Type B pancreatic cell (in vitro differentiated cells): ENCODE results near the gene PRKAR2A. TPM values are rescaled to one million over a fixed set of nuclear protein-coding genes. Genes with fewer than 3 reads are reported as not detected.

Source experiments
- DNase-seq: peaks from one replicate; pipeline ENCODE4 v3.0.0; 2021; ENCODE audit warnings: mixed read lengths; ENCODE audit not compliant: unreplicated experiment; ENCODE audit errors: extremely low spot score
- H3K27ac Mint-ChIP-seq: 2 replicates; pipeline ENCODE4 v1.8.0; 2021; ENCODE audit warnings: mild to moderate bottlenecking, mixed read lengths
- H3K27me3 Mint-ChIP-seq: 2 replicates; pipeline ENCODE4 v1.8.0; 2021; ENCODE audit warnings: mixed read lengths
- H3K36me3 Mint-ChIP-seq: 2 replicates; pipeline ENCODE4 v1.8.0; 2021; ENCODE audit warnings: mixed read lengths
- H3K4me1 Mint-ChIP-seq: one replicate; pipeline ENCODE4 v1.8.0; 2021; ENCODE audit warnings: mixed read lengths; ENCODE audit not compliant: unreplicated experiment
- H3K4me3 Mint-ChIP-seq: 2 replicates; pipeline ENCODE4 v1.8.0; 2021; ENCODE audit warnings: mild to moderate bottlenecking, mixed read lengths
- H3K9me3 Mint-ChIP-seq: 2 replicates; pipeline ENCODE4 v1.8.0; 2021; ENCODE audit warnings: mixed read lengths
- total RNA-seq: library from RNA; stranded (reverse); gene quantifications from 2 replicates; pipeline ENCODE4 v1.2.1, GENCODE V29; 2021; ENCODE audit warnings: low replicate concordance
- TF ChIP-seq, protein P1 (sequence below): fragments of 200-600 bp; sonication (generic); conservative IDR thresholded peaks from 2 replicates; pipeline ENCODE4 v1.5.0; 2021; ENCODE audit warnings: antibody characterized with exemption, mild to moderate bottlenecking

PRKAR2A gene
- total RNA-seq, 1 donor from 2014 or later = 44.1 TPM

DNA sequence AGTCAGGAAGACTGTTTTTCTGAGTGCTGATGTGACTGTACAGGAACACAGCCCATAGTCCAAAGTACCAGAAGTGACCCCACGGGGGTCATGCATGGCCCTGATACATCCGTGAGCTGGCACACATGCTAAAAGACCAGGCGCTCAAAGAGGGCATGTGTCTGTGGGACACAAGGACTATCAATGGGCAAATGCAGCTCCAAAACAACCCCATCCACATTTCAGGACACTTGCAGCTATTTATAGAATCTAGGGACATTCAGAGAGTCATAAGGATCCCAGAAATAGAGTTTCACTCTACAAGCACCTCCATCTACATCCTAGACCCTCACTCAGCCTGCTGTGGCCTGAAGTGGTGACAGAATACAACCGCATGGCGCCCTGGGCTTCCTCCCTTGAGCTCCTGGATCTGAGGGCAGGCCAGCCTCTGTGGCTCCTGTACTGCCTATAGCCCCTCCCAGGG, 34.0 kb upstream of the PRKAR2A start:
- no peaks in the 10 kb centered on the region for H3K27me3 Mint-ChIP-seq
- H3K4me3 Mint-ChIP-seq = no peak overlapping the region
- DNase-seq = no peak
- no peak overlapping the region for H3K27ac Mint-ChIP-seq
- no peaks in the 10 kb centered on the region for H3K9me3 Mint-ChIP-seq
- TF ChIP-seq, protein P1, sequence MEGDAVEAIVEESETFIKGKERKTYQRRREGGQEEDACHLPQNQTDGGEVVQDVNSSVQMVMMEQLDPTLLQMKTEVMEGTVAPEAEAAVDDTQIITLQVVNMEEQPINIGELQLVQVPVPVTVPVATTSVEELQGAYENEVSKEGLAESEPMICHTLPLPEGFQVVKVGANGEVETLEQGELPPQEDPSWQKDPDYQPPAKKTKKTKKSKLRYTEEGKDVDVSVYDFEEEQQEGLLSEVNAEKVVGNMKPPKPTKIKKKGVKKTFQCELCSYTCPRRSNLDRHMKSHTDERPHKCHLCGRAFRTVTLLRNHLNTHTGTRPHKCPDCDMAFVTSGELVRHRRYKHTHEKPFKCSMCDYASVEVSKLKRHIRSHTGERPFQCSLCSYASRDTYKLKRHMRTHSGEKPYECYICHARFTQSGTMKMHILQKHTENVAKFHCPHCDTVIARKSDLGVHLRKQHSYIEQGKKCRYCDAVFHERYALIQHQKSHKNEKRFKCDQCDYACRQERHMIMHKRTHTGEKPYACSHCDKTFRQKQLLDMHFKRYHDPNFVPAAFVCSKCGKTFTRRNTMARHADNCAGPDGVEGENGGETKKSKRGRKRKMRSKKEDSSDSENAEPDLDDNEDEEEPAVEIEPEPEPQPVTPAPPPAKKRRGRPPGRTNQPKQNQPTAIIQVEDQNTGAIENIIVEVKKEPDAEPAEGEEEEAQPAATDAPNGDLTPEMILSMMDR = no peak
- no peaks in the 10 kb centered on the region for H3K4me1 Mint-ChIP-seq
- H3K36me3 Mint-ChIP-seq = no peaks in the 10 kb centered on the region

DNA sequence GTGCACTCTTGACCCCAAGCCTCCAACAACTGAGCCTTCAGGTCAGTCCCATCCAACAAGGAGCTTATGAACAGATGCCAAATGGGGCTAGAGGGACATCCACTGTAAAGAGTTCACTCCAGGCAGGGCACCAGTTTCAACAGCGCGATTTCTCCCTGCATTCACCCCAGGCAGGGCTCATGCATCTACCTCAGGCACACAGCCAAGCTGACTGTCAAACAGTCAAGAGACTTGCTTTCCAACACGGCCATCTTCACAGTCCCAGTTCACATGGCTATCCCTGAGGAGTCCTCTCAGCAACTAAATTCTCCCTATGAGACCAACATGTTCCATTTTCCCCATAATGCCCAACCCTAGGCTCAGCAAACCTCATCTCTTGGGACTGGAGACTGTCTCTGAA, 33.3 kb upstream of the PRKAR2A start:
- Mint-ChIP-seq H3K27me3 (no peaks in the 10 kb centered on the region), H3K9me3 (no peaks in the 10 kb centered on the region), H3K4me1 (no peaks in the 10 kb centered on the region), H3K36me3 (no peaks in the 10 kb centered on the region), H3K4me3 (no peak overlapping the region), H3K27ac (no peak overlapping the region)
- no peak for DNase-seq
- TF ChIP-seq, protein P1 = no peak

DNA sequence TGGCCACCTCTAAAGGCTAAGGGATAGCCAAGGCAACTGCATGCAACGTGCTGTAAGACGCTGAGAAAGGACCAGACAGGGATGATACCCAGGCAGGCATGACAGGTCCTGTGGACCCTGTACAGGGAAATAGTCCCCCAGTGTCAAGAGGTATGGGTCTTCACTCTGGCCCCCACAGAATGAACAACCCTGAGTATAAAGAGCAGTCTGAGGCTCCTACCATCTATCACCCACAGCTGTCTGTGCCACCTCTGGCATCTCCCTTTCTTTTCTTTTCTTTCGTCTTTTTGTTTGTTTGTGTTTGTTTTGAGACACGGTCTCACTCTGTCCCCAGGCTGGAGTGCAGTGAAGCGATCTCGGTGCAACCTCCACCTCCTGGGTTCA, 32.3 kb upstream of the PRKAR2A start:
- H3K36me3 Mint-ChIP-seq = no peaks in the 10 kb centered on the region
- no peak overlapping the region for H3K27ac Mint-ChIP-seq
- DNase-seq = no peak
- H3K4me3 Mint-ChIP-seq = no peak overlapping the region
- no peaks in the 10 kb centered on the region for H3K27me3 Mint-ChIP-seq
- no peaks in the 10 kb centered on the region for H3K4me1 Mint-ChIP-seq
- no peaks in the 10 kb centered on the region for H3K9me3 Mint-ChIP-seq
- TF ChIP-seq, protein P1 = no peak

DNA sequence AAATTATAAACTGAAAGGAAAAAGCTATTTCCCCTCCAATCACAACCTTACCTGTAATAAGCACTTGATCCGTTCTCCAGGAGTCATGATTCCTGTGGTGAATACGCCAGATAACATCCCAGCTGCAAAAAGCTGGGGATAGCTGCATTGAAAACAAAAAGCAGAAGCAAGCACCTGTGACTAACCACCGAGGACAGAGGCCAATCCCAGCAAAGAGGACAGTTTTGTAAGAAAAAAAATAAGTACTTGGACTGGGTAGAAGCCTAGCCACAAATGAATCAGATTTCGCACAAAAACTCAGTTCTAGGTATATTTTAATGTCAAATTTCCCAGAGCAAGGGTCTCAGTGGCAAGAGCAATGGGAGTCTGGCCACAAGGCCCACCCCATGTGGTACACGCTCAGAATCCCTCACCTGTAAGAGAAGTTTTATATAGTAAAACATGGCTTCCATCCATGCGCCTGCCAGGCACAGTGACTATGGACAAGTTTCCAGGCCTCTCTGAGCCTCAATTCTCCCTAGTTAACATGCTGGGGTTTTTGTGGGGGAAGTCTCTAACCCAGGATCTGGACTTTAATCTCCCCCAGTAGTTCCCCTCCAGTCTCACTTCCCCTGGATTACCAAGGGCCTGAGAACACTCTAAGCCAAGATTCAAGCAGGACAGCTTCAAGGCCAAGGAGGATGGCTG, 31.8 kb upstream of the PRKAR2A start:
- DNase-seq = no peak
- no peak overlapping the region for H3K4me3 Mint-ChIP-seq
- H3K9me3 Mint-ChIP-seq = no peaks in the 10 kb centered on the region
- no peaks in the 10 kb centered on the region for H3K27me3 Mint-ChIP-seq
- no peaks in the 10 kb centered on the region for H3K36me3 Mint-ChIP-seq
- TF ChIP-seq, protein P1 = no peak
- H3K27ac Mint-ChIP-seq = no peak overlapping the region
- H3K4me1 Mint-ChIP-seq = no peaks in the 10 kb centered on the region

DNA sequence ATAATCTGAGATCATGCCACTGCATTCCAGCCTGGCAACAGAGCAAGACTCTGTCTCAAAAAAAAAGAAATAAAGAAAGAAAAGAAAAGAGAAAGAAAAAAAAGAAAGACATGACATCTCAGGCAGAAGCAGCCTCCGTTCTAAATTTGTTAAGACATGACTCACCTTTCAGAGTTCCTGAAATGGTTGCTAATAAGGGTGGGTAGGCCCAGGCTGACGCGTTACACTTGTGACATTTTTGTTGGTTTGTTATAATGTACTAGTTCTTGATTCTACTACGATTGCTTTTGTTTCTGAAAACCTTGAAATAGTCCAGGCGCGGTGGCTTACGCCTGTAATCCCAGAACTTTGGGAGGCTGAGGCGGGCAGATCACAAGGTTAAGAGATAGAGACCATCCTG, 30.0 kb upstream of the PRKAR2A start:
- no peaks in the 10 kb centered on the region for H3K27me3 Mint-ChIP-seq
- DNase-seq = no peak
- no peak overlapping the region for H3K27ac Mint-ChIP-seq
- TF ChIP-seq, protein P1 = no peak
- no peak overlapping the region for H3K4me3 Mint-ChIP-seq
- H3K4me1 Mint-ChIP-seq = no peaks in the 10 kb centered on the region
- no peaks in the 10 kb centered on the region for H3K36me3 Mint-ChIP-seq
- H3K9me3 Mint-ChIP-seq = no peaks in the 10 kb centered on the region
